HepG2 (cell line): ENCODE results near the gene RPRML. TPM values are rescaled to one million over a fixed set of nuclear protein-coding genes. Genes with fewer than 3 reads are reported as not detected.

Experiments used
- FUBP1 ChIP-seq: sonication (generic); formaldehyde crosslinking; IDR thresholded peaks from 2 replicates; pipeline ENCODE4 v1.5.1; 2020; ENCODE audit warnings: missing genetic modification reagents, mild to moderate bottlenecking, borderline replicate concordance
- GATAD2A ChIP-seq: IDR thresholded peaks from 2 replicates; pipeline ENCODE4 v1.6.1; 2016
- GTF2F1 ChIP-seq: fragments of 150-350 bp; IDR thresholded peaks from 2 replicates; pipeline ENCODE4 v1.6.1; 2014; ENCODE audit warnings: low read length
- HOXA9 ChIP-seq: sonication (generic); formaldehyde crosslinking; IDR thresholded peaks from 2 replicates; pipeline ENCODE4 v1.8.1; 2022; ENCODE audit warnings: missing genetic modification reagents, mild to moderate bottlenecking, moderate library complexity, borderline replicate concordance
- MAFG ChIP-seq: sonication (generic); formaldehyde crosslinking; IDR thresholded peaks from 2 replicates; pipeline ENCODE4 v1.5.1; 2020; ENCODE audit warnings: mild to moderate bottlenecking, missing genetic modification reagents
- MED13 ChIP-seq: sonication (generic); formaldehyde crosslinking; IDR thresholded peaks from 2 replicates; pipeline ENCODE4 v1.5.0; 2020; ENCODE audit warnings: missing genetic modification reagents
- MLLT10 ChIP-seq: sonication (generic); formaldehyde crosslinking; IDR thresholded peaks from 2 replicates; pipeline ENCODE4 v1.4.0; 2020; ENCODE audit warnings: missing genetic modification reagents
- POLR2AphosphoS5 ChIP-seq: IDR thresholded peaks from 2 replicates; pipeline ENCODE4 v1.6.1; 2012; ENCODE audit warnings: low read depth, low read length
- PRDM10 ChIP-seq: sonication (generic); formaldehyde crosslinking; IDR thresholded peaks from 2 replicates; pipeline ENCODE4 v1.4.0; 2020; ENCODE audit warnings: low read depth, missing genetic modification reagents
- SAFB2 ChIP-seq: sonication (generic); formaldehyde crosslinking; IDR thresholded peaks from 2 replicates; pipeline ENCODE4 v1.5.1; 2020; ENCODE audit warnings: missing genetic modification reagents, low read depth, mild to moderate bottlenecking, borderline replicate concordance
- SOX6 ChIP-seq, 2 experiments: fragments of 450-650 bp in 1 of 2; sonication (generic) in 1 of 2; formaldehyde crosslinking in 1 of 2; IDR thresholded peaks; 2 replicates each; pipeline versions ENCODE4 v1.4.0 to v1.6.1; 2017 to 2020; ENCODE audit warnings: antibody characterized with exemption in 1 of 2, mild to moderate bottlenecking in 1 of 2, missing genetic modification reagents in 1 of 2
- ZBTB39 ChIP-seq: sonication (generic); formaldehyde crosslinking; IDR thresholded peaks from 2 replicates; pipeline ENCODE4 v1.5.0; 2020; ENCODE audit warnings: missing genetic modification reagents
- ZNF207 ChIP-seq: fragments of 450-650 bp; IDR thresholded peaks from 2 replicates; pipeline ENCODE4 v1.6.1; 2016; ENCODE audit warnings: antibody characterized with exemption, borderline replicate concordance
- ZNF276 ChIP-seq: sonication (generic); formaldehyde crosslinking; IDR thresholded peaks from 2 replicates; pipeline ENCODE4 v1.4.0; 2020; ENCODE audit warnings: mild to moderate bottlenecking, low read depth, missing genetic modification reagents
- ZNF337 ChIP-seq: sonication (generic); formaldehyde crosslinking; IDR thresholded peaks from 2 replicates; pipeline ENCODE4 v1.5.1; 2020; ENCODE audit warnings: missing genetic modification reagents, low read depth, mild to moderate bottlenecking, borderline replicate concordance
- ZNF350 ChIP-seq: sonication (generic); formaldehyde crosslinking; IDR thresholded peaks from 2 replicates; pipeline ENCODE4 v1.4.0; 2020; ENCODE audit warnings: mild to moderate bottlenecking, low read depth, missing genetic modification reagents, borderline replicate concordance
- ZNF556 ChIP-seq: sonication (generic); formaldehyde crosslinking; IDR thresholded peaks from 2 replicates; pipeline ENCODE4 v1.4.0; 2020; ENCODE audit warnings: mild to moderate bottlenecking, missing genetic modification reagents, borderline replicate concordance
- polyA plus RNA-seq, 8 experiments: library from polyadenylated mRNA; depleted of rRNA in 3 of 8; stranded (reverse) in 7 of 8; unstranded in 1 of 8; fragments of >200 nt; fragmentation: Illumina TruSeq in 4 of 8; extraction: Trizol in 4 of 8; gene quantifications; 2 replicates each; pipeline versions ENCODE4 v1.2.1 to v1.2.3, GENCODE V29; 2011 to 2016; ENCODE audit warnings: low read depth in 4 of 8, missing spikeins in 1 of 8, mixed read lengths in 1 of 8; ENCODE audit not compliant: insufficient read depth in 1 of 8
- total RNA-seq, 5 experiments: library from RNA; depleted of rRNA; stranded (reverse); fragments of >200 nt; fragmentation: Illumina TruSeq; extraction: Trizol; gene quantifications; 2 replicates each; pipeline ENCODE4 v1.2.3, GENCODE V29; 2016; ENCODE audit warnings: low read depth in 1 of 5

Gene RPRML
- total and polyA plus RNA-seq, 2 of the 13 experiments (the other 11 are each of a cell fraction or from before 2014, with no cell fraction given), result not detected

- TF ChIP-seq SOX6 (IDR thresholded peaks at IDR 0.05) (no peak), SOX6 (CRISPR knock-in tag; IDR thresholded peaks at IDR 0.05) (peak; percentile 69), ZNF556 (CRISPR knock-in tag) (no peak), HOXA9 (no peak), MED13 (CRISPR knock-in tag) (peak; percentile 34; the same call in 1 of the 2 replicates), ZNF350 (CRISPR knock-in tag) (peak; percentile 43), ZNF207 (no peak), GATAD2A (CRISPR knock-in tag) (peak; percentile 80), SAFB2 (no peak; the same call in 1 of the 2 replicates), ZBTB39 (CRISPR knock-in tag) (no peak), FUBP1 (CRISPR knock-in tag) (no peak), MLLT10 (CRISPR knock-in tag) (no peak), MAFG (CRISPR knock-in tag) (no peak), ZNF337 (no peak), ZNF276 (CRISPR knock-in tag) (no peak), GTF2F1 (0 out of 2 replicates have a peak, but pooled peaks have one; percentile 70), POLR2AphosphoS5 (peak; percentile 29; the same call in 1 of the 2 replicates), PRDM10 (CRISPR knock-in tag) (no peak)
These were observed 38.2 kb downstream of the RPRML start (continued) for GRCh38 chr17:46940692-46941404.
